ENCODE results near the gene CDH24.

Gene CDH24

DNA sequence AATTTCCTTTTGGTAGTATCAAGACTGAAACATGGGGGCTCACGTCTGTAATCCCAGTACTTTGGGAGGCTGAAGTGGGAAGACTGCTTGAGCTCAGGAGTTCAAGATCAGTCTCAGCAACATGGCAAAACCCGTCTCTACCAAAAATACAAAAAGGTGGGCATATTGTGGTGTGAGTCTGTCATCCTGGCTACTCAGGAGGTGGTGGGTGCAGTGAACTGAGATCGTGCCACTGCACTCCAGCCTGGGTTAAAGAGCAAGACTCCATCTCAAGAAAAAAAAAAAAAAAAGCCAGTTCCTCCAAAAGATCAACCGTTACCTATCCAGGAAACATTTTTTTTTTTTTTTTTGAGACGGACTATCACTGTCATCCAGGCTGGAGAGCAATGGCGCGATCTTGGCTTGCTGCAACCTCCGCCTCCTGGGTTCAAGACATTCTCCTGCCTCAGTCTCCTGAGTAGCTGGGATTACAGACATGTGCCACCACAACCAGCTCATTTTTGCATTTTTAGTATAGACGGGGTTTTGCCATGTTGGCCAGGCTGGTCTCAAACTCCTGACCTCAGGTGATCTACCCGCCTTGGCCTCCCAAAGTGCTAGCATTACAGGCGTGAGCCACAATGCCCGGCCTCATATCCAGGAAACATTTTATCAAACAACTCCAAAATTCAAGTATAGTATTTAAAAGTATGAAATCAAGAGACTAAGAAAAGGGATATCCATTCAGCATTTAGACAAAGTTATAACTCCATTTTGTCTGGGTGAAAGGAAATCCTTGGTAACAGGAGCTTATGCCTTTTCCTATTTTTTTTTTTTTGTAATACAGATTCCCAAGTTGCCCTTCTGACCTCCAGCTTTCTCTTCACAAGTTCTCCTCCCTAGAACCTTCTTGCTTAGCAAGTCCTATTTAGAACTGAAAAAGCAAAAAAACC lies 34.2 kb upstream of the CDH24 start:
- DNase-seq (ENCODE audit: low spot score): no peak

DNA sequence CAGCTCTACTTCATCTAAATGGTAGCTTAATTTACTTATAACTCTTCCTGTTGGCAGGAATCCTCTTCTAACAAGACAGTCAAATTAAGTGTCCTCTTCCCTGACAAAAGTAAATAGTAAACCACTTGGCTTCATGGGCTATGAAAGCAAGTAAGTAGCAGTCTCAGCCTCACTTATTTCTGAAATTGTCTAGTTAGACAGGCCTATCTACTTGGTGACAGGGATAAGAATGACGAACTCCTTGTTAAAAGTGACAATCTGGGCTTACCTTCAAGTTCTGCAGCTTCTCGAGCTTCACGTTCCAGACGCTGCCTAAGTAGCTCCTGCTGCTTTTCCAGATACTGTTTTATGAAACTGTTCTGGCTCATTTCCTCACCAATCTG lies 32.9 kb upstream of the CDH24 start:
- DNase-seq (ENCODE audit: low spot score): no peak

DNA sequence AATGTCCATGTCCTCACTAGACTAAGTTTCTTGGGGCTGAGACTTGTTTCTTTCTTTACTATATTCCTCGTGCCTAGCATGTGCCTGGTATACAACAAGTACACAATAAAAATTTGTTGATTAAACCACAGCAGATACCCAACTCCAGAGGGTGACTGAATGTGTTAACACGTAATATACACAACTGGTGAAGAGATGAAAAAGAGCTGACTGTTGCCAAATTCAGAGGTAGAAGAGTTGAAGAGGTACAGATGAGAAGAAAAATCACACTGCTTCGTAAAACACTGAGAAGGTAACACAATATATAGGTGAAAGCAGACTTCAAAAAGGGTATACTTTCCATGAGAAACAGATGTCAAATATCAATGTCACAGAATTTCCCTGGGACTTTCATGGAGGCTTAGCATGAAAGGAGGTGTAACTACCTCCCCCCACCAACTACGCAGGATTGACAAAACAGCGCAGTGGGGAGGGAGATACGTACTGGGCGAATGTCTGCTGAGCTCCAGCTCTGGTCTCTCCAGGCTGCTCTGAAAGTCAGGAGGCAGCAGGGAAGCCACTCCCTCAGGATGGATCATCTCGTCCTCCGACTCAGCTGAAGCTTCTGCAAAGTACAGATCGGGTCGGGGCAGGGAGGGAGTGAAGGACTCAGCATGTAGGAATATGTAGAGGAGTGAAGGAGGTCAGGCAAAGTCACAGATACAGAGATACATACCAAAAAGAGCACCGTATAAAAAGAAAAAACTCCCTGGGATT lies 32.4 kb upstream of the CDH24 start:
- DNase-seq (ENCODE audit: low spot score): no peak

DNA sequence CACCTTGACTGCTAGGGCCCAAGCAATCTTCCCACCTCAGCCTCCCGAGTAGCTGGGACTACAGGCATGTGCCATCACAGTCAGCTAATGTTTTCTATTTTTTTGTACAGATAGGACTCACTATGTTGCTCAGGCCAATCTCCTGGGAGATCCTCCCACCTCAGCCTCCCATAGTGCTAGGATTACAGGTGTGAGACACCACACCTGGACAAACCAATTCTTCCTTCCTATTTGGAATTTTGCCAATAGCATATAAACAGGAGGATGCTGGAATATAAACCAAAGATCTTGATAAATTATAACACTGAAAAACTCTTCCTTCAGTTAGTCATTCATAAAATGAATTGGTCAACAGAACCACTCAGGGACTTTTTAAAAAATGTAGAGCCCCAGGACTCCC lies 29.2 kb upstream of the CDH24 start:
- no peak for DNase-seq (ENCODE audit: low spot score)

DNA sequence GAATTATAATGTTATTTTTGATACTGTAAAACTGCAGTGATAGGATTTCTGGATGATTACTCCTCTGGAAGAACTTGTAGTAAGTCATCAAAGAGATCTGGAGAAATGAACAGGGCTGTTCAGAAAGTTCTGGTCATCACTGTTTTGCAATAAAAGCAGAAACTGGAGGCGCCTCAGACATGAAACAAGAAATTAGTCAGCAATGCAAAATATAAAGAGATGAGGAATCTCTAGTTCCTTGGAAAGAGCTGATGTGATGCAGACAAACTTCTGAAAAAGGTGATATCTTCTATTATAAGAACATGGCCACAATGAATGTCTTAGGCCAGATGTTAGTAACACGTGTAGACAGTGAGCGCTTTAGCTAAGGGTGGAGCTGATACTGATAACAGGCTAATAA lies 28.1 kb upstream of the CDH24 start:
- DNase-seq (ENCODE audit: low spot score): peak; percentile 20

DNA sequence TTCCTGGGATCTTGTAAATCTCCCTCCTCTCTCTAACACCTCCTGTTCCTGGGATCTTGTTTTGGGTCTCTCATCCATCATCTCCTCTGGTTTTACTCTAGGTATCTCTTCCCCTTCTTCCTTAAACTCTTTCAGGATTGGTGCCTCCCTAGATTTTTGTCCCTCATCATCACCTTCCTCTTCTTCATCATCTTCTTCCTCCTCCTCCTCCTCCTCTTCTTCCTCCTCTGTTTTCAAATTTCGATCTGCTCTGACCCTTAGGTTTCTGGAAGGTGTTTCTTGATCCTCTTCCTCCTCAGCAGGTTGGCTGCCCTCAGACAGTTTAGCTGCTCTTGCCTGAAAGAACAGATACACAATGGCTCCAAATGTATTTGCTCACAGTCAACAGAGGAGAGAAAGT lies 23.2 kb upstream of the CDH24 start:
- no peak for DNase-seq (ENCODE audit: low spot score)

DNA sequence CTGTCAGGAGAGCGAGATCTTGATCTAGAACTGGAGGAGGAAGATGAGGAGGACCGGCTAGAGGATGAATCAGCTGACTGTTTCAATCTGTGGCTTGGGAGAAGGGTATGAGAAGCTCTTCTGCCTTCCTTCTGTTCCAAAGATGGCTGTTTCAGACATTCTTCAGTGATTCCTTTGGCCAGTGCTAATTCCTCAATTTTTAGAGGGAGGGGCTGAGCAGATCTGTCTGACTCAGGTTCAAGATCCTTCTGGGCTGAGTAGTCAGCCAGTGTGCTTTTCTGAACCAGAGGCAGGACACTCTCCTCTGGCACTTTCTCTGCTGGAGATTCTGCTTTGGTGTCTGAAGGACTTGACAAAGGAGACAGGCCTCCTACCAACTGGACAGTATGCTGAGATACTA lies 22.4 kb upstream of the CDH24 start:
- peak; percentile 28 for DNase-seq (ENCODE audit: low spot score)

DNA sequence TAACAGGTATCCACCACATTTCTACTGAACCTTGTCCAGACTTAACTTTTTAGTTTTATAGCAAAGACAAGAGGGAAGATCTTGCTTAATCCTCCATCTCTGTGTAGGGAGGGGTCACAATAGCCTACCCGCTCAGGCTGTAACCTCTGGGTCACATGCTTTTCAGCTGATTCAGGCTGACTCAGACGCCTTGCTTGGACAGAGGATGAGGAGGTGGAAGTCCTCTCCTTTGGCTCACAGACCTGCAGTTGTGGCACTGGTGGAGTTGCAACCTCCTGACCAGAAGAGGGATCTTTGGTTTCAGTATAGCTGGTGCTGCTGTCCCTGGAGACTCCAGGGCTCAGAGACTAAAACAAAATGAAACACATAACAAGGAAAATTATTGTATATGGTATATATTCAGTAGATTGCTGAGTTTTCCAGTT lies 21.4 kb upstream of the CDH24 start:
- peak; percentile 87 for DNase-seq (ENCODE audit: low spot score)

DNA sequence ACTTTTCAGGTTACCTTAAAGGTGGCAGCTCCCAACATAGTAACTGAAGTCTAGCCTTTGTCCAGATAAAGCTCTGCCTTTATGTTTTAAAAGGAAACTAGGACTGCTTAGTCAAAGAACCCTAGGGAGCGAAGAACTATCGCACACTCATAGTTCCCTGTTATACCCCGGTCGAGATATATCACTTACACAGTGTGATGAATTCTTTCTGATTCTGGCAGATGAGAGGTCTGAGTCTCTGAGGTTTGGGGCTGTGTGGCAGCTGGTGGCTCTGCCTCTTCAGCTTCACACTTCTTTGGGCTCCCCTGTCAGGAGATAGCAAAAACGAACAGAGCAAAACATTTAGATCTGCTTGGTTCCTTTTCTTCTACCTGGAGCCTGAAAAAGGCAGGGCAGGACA lies 20.6 kb upstream of the CDH24 start:
- DNase-seq (ENCODE audit: low spot score): no peak

DNA sequence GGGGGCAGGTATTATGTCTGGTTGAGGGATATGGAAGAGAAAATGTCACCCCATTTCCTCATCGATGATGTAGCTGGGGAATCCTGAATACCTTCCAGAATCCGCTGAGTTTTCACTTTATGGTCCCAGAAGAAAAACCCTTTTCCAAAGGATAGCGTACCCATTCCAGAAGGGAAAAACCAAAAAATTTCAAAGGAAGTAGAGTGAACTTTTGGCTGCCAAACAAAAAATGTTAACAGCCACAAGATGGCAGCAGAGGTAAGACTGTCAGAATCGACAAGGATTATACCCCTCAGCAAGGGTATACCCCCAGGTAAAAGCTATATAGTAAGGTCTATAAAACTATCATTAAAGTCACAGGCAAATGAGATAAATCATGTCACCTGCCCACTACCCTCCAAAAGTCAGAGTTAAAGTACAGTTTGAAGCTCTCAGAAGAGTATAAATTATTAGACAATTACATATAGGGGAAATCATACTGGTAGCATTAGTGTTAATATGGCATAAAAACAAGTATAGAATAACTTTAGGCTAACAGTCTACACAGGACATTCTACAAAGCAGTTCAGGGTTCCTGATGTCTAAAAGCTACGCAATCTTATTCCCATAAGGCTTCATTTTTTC lies 19.6 kb upstream of the CDH24 start:
- no peak for DNase-seq (ENCODE audit: low spot score)

DNA sequence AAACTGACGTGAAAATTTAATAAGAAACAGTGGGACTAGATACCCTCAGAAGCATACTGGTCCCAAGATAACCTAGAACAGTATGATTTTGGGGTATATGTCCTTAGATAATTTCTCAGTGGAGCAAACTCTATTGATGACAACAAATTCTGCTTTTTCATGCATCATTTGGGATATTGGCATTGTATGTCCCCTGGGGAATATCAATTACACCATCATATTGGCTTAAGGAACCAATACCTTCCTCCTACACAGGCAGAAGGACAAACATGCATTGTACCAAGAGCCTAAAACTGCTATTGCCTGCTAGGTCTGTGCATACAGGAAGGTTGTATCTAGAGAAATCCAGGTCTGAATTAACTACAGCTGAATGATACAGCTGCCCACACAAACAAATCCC lies 17.6 kb upstream of the CDH24 start:
- DNase-seq (ENCODE audit: low spot score): no peak

DNA sequence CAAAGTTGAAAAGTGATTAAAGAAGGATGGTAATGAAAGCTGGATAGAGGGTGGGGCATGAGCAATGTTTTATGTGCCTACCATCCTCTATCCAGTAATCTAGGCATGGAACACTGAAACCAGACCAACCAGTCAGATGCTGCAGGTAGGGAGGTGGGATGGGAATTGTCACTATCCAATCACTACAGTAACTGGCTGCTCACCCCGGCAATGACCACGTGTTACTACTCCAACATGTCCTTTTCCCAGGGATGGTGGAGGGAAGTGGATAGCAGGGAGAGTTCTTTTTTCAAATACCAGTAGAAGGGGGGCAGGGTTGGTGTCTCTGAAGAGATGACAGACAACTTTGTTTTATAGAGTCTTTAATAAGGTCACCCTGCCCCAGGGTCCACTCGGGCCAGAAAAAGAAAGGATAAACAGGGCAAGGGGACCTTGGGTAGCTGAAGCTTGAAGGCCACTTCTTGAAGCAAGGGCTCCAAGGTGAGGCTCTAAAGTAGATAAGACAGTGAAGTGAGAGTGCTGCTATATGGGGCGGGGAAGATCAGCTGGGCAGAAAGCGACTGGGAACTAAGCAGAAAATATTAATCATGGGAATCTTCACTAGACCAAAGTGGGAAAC lies 14.7 kb upstream of the CDH24 start:
- no peak for DNase-seq (ENCODE audit: low spot score)

DNA sequence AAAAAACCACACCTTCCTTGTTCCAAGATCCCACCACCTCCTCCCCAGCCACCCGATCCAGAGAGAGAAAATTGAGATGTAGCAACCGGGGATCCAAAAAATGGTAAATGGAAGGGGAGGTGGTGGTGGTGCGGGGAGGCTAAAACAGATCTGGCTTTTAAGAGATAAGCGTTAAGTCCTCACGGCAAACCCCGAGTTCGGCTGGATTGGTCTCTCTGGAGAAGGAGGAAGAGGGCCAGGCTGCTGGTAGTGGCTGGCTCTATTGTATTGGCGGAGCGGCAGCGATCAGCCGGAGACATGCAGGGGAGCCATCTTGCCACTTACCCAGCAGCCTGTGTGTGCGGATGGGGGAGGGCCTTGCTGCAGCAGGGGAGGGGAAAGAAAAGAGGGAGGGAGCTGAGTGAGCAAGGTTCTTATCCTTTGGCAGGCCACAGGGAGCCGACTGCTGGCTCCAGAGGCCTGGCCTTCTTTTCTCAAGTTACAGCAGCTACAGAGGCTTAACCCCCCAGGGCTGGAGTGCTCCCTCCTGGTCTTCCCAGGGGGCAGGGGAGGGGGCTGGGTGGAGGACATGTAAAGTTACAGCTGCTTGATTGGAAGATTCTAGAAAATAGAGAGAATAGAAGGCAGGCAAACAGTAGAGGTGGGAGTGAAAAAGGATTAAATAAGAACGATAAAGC lies 14.1 kb upstream of the CDH24 start:
- DNase-seq (ENCODE audit: low spot score): peak; percentile 94

DNA sequence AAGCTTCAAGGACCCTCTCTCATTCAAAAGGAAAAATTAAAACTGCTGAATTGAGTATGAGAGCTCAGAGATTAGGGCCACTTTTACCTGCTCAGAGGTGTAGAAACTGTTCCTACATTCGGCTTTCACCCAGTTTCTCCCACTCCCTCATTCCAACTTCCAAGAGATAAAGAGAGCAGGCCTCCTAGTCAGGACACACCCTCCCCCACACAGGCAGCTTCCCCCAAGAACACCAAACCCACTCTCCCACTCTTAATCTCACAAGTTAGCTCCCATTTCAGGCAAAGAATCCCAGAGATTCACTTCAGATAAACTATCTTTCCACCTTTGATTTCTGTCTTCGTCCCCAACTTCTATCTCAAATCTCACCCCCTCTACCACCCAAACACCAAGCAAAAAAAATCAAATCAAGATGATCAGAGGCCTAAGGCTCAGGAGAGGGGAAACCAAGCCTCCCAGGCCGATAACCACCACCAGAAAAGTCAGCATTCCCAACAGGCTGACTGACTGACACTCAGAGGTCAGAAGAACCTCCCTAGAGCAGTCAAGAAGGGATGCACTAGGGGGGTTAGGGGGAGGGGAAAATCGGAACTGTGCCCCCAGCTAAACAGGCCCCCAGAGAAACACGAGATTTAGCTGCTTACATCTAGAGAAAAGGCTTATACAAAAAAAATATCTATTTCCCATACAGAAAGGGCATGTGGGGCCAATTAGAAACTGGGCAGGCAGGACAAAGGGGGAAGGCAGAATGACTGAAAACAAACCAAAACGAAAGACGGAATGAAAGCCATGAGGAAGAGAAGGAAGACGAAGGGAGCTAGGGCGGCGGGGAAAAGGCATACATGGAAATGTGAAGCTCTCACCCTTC lies 13.2 kb upstream of the CDH24 start:
- no peak for DNase-seq (ENCODE audit: low spot score)

DNA sequence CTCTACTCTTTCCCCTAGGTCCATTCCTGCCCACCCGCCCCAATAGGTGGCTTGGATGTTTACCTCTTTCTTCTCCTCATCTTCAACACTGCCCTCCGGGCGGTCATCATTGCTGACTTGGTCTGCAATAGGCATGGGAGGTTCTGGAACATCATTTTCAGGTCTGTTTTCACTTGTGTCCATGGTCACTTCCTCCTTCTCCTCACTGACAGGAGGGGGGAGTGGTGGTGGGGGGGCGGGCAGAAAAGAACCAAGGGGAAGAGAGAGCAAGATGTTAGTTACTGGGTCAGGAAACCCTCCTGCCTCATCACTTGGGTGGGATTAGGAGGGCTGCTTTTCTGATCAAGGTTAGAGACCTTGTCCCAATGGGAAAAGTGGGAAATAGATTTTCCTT lies 12.1 kb upstream of the CDH24 start:
- DNase-seq (ENCODE audit: low spot score): no peak

DNA sequence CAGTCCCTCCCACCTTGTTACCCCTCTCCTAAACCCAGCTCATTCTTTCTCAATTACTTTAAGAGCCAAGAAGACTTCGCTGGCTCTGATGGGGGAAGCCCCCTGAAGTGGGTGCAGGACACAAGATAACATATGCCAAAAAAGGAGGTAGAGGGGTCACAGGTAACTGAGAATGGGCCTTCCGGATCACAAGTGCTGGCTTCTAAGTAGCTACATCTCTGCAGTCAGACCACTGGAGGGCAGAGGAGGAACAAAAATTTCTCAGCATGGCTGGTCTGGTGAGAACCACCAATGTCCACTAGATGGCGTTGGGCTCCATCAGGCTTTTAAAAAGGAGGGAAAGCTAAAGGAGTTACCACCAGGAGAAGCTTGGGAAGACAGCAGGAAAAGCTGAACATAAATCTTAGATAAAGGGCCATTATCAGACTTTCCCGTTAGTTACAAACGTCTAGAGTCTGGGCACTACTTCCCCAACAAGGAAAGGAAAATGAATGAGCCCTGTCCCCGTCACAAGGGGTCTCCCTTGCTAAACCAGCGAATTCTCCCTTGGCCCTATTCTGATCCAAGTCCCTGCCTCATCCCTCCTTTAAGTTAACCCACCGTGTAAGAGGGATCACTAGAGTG lies 11.6 kb upstream of the CDH24 start:
- DNase-seq (ENCODE audit: low spot score): peak; percentile 90

DNA sequence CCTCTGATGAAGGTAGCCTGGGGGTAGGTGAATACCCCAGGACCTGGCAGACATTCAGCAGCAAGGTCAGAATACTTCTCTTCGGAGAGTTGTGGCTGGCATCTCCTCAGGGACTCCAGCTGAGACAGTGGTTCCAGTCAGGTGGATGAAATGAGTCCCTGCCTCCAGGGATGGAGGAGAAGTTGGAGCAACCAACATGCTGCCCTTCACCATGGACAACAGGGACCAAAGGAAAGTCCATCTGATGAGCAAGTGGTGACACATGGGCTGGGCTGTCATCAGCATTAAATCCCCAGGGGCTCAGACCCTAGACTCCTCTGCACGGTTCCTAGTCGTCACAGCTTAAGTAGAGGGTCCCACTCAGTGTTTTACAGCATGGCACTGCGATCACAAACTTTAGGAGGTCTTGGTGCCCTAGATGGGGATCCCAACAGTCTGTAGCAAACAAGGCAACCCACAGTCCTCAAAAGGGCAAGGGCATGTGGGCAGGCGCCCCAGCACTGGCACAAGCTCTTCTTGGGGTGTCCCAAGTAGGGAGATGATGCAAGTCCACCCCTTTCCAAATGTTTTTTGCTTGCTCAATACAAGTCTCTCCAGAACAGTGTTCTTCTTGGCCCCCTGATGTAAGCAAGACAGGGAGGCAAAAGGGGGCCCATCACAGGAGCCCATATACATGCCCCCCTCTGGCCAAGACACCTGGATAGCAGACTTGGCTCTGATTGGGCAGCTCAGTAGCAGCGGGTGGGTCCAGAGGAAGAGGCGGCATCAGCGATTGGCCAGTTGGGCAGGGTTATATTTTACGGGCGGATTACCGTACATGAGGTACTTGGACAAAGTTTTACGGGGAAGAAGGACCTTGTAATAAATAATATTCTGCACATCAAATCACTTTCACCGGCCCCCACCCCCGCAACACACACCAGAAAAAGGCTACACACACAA lies 10.8 kb upstream of the CDH24 start:
- no peak for DNase-seq (ENCODE audit: low spot score)

DNA sequence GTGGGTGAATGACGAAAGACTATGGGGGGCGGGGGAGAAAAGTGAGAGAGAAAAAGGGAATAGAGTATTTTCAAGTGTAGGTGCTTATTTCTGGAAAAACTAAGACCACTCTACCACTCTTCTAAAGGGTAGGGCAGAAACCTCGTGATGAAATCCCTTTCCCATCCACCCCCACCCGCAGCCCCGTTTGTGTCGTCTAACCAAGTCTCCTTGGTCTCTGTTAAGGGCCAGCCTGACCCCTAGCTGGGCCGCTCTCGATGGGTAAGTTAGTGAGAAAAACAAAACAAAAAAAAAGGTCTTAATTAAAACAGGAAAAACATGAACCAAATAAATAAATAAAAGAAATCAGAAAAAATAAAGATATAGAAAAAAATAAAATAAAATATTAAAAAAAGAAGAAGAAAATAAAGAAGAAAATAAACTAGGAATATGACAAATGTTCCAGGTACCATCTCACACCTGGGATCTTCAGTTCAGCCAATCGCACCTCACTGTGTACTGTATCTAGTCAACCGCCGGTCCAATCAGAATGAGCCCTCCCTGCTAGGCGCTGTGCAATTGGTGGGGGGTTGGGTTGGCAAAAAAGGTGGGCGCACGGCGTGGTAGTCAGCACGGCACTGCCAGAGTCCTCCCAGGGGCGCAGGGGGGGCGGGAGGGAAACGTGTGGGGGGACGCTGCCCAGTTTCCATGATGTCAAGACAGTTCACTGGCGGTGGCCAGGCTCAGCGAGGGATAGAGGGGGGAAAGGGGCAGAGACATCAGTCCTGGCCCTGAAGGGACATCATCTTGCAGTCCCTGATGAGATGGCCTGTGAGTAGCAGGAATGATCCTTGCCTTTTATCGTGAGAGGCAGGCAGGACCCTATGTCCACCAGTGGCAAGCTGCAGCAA lies 9.8 kb upstream of the CDH24 start:
- no peak for DNase-seq (ENCODE audit: low spot score)

Data from GM03348 (cell line).